Measurements from ENCODE around the gene ZNF763. TPM values are rescaled to one million over a fixed set of nuclear protein-coding genes. Genes with fewer than 3 reads are reported as not detected.
"Not testable (repeated sequence)": the region's sequence is repeated elsewhere in the genome, so short reads cannot be mapped to it uniquely, and the experiment has no call there.

ZNF763 gene
- 4.8 and 5.0 TPM in 2 replicates for total RNA-seq (ENCODE audit: low replicate concordance)
- long read RNA-seq, transcript ZNF763-202 (4 exons, 1,518 nt), result major isoform, 10 of 14 reads
- long read RNA-seq, partial matches to known transcripts, result 0 of 14 reads
- long read RNA-seq, other reads (novel, unspliced or antisense), result 1 of 14 reads

DNA sequence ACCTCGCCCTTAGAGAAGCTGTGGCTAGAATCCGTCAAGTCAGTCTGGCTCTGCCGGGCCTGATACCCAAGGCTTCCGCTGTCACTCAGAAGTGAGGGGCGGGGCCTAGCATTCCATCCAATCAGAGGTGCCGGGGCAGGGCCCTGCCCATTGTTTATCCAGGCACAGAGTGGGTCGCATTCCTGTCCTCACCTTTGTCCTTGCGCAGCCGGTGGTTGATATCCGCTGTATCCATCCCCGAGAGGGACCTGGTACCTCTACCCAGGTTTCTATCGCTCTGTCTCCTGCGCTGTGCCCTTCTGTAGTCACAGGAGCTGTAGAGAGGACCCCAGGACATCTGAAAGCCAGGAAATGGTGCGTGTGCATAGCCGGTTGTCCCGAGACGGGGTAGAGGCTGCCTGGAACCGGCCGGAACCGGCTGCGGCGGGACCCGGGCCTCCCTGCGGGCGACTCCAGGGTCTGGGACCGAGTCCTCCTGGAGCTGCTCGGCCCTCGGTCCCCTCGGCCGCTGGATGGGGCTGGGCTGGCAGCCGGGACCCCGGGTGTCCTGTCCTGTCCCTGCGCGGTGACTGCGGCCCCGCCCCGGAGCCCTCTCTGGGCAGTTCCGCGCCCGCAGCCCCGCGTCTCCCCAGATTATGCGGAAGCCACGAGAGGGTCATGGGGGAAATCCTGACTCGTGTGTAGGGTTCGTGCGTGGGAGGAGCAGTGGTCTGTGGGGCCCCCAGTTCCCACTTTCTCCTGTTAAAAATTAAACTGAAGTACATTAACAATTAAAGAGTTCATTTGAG lies at the start of gene ZNF763:
Gene ZNF763, plus strand, starts transcription at position 183 of the 788 bp plus-strand sequence. Its CDS starts 169 bp downstream, at position 352.
- Mint-ChIP-seq H3K27me3 (no peaks in the 10 kb centered on the region), H3K4me1 (ENCODE audit: unreplicated experiment) (peaks cover 21% of the 10 kb centered on the region), H3K4me3 (peak within 1 kb of the TSS; percentile 95), H3K36me3 (peaks cover 21% of the 10 kb centered on the region), H3K27ac (peak within 1 kb of the TSS; percentile 93), H3K9me3 (no peaks in the 10 kb centered on the region)
- peak; percentile 87 for DNase-seq (ENCODE audit: extremely low spot score, unreplicated experiment)
- TF ChIP-seq CTCF (conservative IDR thresholded peaks at IDR 0.05), result no peak

DNA sequence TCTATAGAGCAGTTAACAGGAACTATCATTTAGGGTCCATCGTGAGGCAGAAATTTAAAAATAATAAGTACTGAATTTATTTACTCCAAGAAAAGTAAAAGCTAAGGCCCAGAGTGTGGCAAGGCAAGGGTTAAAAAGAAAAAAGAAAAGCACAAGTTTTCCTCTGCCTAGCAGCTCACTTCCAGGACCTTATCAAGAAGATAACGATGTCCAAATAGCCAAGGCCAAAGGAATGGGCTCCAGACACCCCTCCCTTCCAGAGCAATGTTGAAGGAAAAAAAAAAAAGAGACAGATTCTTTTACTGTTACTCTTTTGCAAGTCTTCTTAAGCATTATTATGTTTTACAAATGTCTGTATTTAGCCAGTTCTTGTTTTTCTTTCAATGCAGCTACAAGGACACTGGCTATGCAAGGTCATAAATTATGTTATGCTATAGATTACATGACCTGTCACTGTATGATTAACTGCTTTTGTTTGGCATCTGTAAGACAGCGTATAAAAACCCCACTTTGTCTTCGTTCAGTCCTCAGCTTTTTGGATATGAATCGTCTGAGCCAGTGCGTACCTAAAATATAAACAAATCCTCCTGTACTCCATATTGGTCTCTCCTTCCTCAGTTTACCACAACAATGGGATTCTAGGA lies 42.9 kb upstream of the ZNF763 start:
- peaks cover 22% of the 10 kb centered on the region for H3K4me1 Mint-ChIP-seq (ENCODE audit: unreplicated experiment)
- no peak for TF ChIP-seq CTCF (conservative IDR thresholded peaks at IDR 0.05)

DNA sequence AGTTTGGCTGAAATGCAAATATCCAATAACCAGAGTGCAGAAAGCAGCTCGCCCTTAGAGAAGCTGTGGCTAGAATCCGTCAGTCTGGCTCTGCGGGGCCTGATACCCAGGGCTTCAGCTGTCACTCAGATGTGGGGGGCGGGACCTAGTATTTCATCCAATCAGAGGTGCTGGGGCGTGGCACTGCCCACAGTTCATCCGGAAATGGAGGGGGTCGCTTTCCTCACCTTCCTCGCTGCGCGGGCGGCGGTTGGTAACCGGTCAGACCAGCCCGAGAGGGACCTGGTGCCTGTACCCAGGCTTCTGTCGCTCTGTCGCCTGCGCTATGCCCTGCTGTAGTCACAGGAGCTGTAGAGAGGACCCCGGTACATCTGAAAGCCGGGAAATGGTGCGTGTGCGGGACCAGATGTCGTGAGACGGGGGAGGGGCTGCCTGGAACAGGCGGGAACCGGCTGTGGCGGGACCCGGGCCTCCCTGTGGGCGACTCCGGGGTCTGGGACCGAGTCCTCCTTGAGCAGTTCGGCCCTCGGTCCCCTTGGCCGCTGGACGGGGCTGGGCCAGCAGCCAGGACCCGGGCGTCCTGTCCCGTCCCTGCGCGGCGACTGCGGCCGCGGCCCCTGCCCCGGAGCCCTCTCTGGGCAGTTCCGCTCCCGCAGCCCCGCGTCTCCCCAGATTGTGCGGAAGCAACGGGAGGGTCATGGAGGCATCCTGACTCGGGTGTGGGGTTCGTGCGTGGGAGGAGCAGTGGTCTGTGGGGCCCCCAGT lies 39.8 kb upstream of the ZNF763 start, which contains the start of gene ZNF700:
Gene ZNF700, plus strand, starts transcription at position 222 of the 765 bp plus-strand sequence. Its CDS starts 104 bp downstream, at position 326.
- peaks cover 36% of the 10 kb centered on the region for H3K36me3 Mint-ChIP-seq
- peak within 1 kb of the TSS; percentile 98 for H3K27ac Mint-ChIP-seq
- peaks cover 5% of the 10 kb centered on the region for H3K9me3 Mint-ChIP-seq
- peak within 1 kb of the TSS; percentile 99 for H3K4me3 Mint-ChIP-seq
- no peak for TF ChIP-seq CTCF (conservative IDR thresholded peaks at IDR 0.05)
- H3K4me1 Mint-ChIP-seq (ENCODE audit: unreplicated experiment), result peaks cover 22% of the 10 kb centered on the region
- H3K27me3 Mint-ChIP-seq, result no peaks in the 10 kb centered on the region
- peak; percentile 91 for DNase-seq (ENCODE audit: extremely low spot score, unreplicated experiment)

More for the DNA sequence above, 42.9 kb upstream of the ZNF763 start:
- DNase-seq (ENCODE audit: extremely low spot score, unreplicated experiment), result no peak
- H3K27me3 Mint-ChIP-seq, result no peaks in the 10 kb centered on the region
- peak overlapping the region; percentile 69 for H3K27ac Mint-ChIP-seq
- H3K4me3 Mint-ChIP-seq, result peak overlapping the region; percentile 62
- H3K9me3 Mint-ChIP-seq, result peaks cover 10% of the 10 kb centered on the region
- H3K36me3 Mint-ChIP-seq, result peaks cover 26% of the 10 kb centered on the region

GRCh38 chr19:11925651-11926187 lies 39.1 kb upstream of the ZNF763 start:
- Mint-ChIP-seq H3K36me3 (peaks cover 43% of the 10 kb centered on the region), H3K27ac (peak overlapping the region; percentile 98), H3K4me1 (ENCODE audit: unreplicated experiment) (peaks cover 22% of the 10 kb centered on the region), H3K4me3 (peak overlapping the region; percentile 92)
- not testable (repeated sequence) for DNase-seq (ENCODE audit: extremely low spot score, unreplicated experiment); H3K9me3 Mint-ChIP-seq; H3K27me3 Mint-ChIP-seq

DNA sequence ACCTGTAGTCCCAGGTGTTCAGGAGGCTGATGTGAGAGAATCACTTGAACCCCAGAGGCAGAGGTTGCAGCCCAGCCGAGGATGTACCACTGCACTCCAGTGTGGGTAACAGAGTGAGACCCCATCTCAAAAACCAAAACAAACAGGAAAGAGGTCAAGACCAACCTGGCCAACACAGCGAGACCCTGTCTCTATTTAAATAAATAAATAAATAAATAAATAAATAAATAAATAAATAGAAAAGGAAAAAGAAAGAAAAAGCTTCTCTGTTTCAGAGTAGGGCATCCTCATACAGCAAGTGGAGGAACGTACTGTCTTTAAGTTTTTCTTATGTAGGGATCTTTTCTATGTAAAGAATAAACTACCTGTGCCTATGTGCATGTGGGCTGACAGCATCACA lies 37.6 kb upstream of the ZNF763 start:
- Mint-ChIP-seq H3K27ac (no peak overlapping the region), H3K4me1 (ENCODE audit: unreplicated experiment) (peaks cover 22% of the 10 kb centered on the region), H3K27me3 (no peaks in the 10 kb centered on the region), H3K36me3 (peaks cover 53% of the 10 kb centered on the region), H3K4me3 (peak overlapping the region; percentile 76), H3K9me3 (peaks cover 14% of the 10 kb centered on the region)
- TF ChIP-seq CTCF (conservative IDR thresholded peaks at IDR 0.05), result no peak
- no peak for DNase-seq (ENCODE audit: extremely low spot score, unreplicated experiment)
